IgD-negative memory B cell (primary cell): ENCODE results near the gene NUDT8. TPM values are rescaled to one million over a fixed set of nuclear protein-coding genes. Genes with fewer than 3 reads are reported as not detected.
"Not testable (repeated sequence)": the region's sequence is repeated elsewhere in the genome, so short reads cannot be mapped to it uniquely, and the experiment has no call there.

Experiments
- H3K27ac Mint-ChIP-seq, 3 donors: one replicate each; pipeline ENCODE4 v1.8.0; 2020 to 2022; ENCODE audit warnings: mild to moderate bottlenecking in 3 of 3, mixed read lengths in 3 of 3, moderate library complexity in 1 of 3
- H3K27me3 Mint-ChIP-seq: one replicate; pipeline ENCODE4 v1.8.0; 2021; ENCODE audit warnings: mixed read lengths
- H3K36me3 Mint-ChIP-seq: one replicate; pipeline ENCODE4 v1.8.0; 2020; ENCODE audit warnings: mild to moderate bottlenecking, mixed read lengths
- H3K4me1 Mint-ChIP-seq, 3 donors: one replicate each; pipeline ENCODE4 v1.8.0; 2020 to 2022; ENCODE audit warnings: mixed read lengths in 3 of 3, mild to moderate bottlenecking in 1 of 3
- H3K4me3 Mint-ChIP-seq, 4 donors: one replicate each; pipeline ENCODE4 v1.8.0; 2020 to 2022; ENCODE audit warnings: mild to moderate bottlenecking in 4 of 4, mixed read lengths in 4 of 4, moderate library complexity in 3 of 4
- H3K9me3 Mint-ChIP-seq, 3 donors: one replicate each; pipeline ENCODE4 v1.8.0; 2020 to 2021; ENCODE audit warnings: mixed read lengths in 3 of 3, mild to moderate bottlenecking in 1 of 3
- polyA plus RNA-seq: library from polyadenylated mRNA; unstranded; fragments of 300-500 nt; fragmentation: Illumina TruSeq; gene quantifications from one replicate; pipeline ENCODE4 v1.2.3, GENCODE V29; 2021

The NUDT8 gene
- polyA plus RNA-seq, 1 donor from 2014 or later: 2.9 TPM

DNA sequence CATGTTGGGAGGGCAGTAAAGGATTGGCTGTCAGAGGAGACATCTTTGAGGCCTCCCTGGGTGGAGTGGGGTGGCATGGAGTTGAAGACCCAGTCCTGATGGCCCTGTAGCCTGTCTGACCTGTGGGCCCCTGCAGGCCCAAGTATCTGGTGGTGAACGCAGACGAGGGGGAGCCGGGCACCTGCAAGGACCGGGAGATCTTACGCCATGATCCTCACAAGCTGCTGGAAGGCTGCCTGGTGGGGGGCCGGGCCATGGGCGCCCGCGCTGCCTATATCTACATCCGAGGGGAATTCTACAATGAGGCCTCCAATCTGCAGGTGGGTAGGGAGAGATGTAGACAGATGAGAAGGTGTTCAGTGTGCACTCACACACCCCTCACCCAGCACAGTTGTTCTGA, 20.4 kb downstream of the NUDT8 start:
- peaks cover 9% of the 10 kb centered on the region for H3K27me3 Mint-ChIP-seq
- no peaks in the 10 kb centered on the region for H3K9me3 Mint-ChIP-seq
- peak overlapping the region in 2 of 3 donors; percentile 37 to 50 for H3K27ac Mint-ChIP-seq
- peaks cover 15 to 19% (median 16%) of the 10 kb centered on the region in 3 donors for H3K4me1 Mint-ChIP-seq
- peaks cover 10% of the 10 kb centered on the region for H3K36me3 Mint-ChIP-seq
- peak overlapping the region in 1 of 4 donors; percentile 41 for H3K4me3 Mint-ChIP-seq

DNA sequence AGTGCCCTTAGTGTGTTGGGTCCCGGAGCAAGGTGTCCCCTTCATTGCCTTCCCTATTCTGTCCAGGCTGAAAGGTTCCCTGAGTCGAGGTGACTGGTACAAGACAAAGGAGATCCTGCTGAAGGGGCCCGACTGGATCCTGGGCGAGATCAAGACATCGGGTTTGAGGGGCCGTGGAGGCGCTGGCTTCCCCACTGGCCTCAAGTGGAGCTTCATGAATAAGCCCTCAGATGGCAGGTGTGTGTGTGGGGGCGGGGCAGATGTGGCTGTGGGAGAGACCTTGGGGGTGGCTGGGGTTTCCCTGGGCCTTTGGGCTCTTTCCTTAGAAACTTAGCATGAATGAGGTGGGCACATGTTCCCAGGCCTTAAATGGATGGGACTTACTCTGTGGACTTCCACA, 21.3 kb downstream of the NUDT8 start:
- Mint-ChIP-seq H3K4me3 (peak overlapping the region; percentile 52 to 93 (median 75)), H3K4me1 (peaks cover 9 to 14% (median 11%) of the 10 kb centered on the region in 3 donors), H3K9me3 (no peaks in the 10 kb centered on the region), H3K27me3 (peaks cover 12% of the 10 kb centered on the region), H3K36me3 (peaks cover 10% of the 10 kb centered on the region), H3K27ac (peak overlapping the region in 2 of 3 donors; percentile 50 to 62)

- peak overlapping the region; percentile 46 to 83 (median 74) for H3K27ac Mint-ChIP-seq
- H3K27me3 Mint-ChIP-seq: peaks cover 12% of the 10 kb centered on the region
- peaks cover 6 to 13% (median 9%) of the 10 kb centered on the region in 3 donors for H3K4me1 Mint-ChIP-seq
- H3K4me3 Mint-ChIP-seq: peak overlapping the region; percentile 87 to 98 (median 94)
- H3K9me3 Mint-ChIP-seq: no peaks in the 10 kb centered on the region
- peaks cover 9% of the 10 kb centered on the region for H3K36me3 Mint-ChIP-seq
These were observed 22.2 kb downstream of the NUDT8 start for GRCh38 chr11:67607507-67607906.

- Mint-ChIP-seq H3K9me3 (no peaks in the 10 kb centered on the region), H3K4me1 (peaks cover 5 to 13% (median 10%) of the 10 kb centered on the region in 3 donors), H3K36me3 (peaks cover 4% of the 10 kb centered on the region)
These were observed 23.0 kb downstream of the NUDT8 start, which contains the start of gene NDUFV1 for GRCh38 chr11:67606492-67607295. Gene NDUFV1, plus strand, starts transcription at chr11:67606936. Its CDS starts 69 bp downstream, at chr11:67607005.

GRCh38 chr11:67606093-67606491, 23.6 kb downstream of the NUDT8 start:
- Mint-ChIP-seq H3K27ac (peak overlapping the region; percentile 43 to 83 (median 69)), H3K4me1 (peaks cover 7 to 15% (median 13%) of the 10 kb centered on the region in 3 donors), H3K36me3 (peaks cover 4% of the 10 kb centered on the region), H3K27me3 (peaks cover 12% of the 10 kb centered on the region), H3K9me3 (no peaks in the 10 kb centered on the region), H3K4me3 (peak overlapping the region; percentile 87 to 98 (median 94))

More at GRCh38 chr11:67606492-67607295, 23.0 kb downstream of the NUDT8 start, which contains the start of gene NDUFV1:
- peak within 1 kb of the TSS; percentile 87 to 98 (median 94) for H3K4me3 Mint-ChIP-seq
- peaks cover 12% of the 10 kb centered on the region for H3K27me3 Mint-ChIP-seq
- peak within 1 kb of the TSS; percentile 69 to 83 (median 74) for H3K27ac Mint-ChIP-seq

DNA sequence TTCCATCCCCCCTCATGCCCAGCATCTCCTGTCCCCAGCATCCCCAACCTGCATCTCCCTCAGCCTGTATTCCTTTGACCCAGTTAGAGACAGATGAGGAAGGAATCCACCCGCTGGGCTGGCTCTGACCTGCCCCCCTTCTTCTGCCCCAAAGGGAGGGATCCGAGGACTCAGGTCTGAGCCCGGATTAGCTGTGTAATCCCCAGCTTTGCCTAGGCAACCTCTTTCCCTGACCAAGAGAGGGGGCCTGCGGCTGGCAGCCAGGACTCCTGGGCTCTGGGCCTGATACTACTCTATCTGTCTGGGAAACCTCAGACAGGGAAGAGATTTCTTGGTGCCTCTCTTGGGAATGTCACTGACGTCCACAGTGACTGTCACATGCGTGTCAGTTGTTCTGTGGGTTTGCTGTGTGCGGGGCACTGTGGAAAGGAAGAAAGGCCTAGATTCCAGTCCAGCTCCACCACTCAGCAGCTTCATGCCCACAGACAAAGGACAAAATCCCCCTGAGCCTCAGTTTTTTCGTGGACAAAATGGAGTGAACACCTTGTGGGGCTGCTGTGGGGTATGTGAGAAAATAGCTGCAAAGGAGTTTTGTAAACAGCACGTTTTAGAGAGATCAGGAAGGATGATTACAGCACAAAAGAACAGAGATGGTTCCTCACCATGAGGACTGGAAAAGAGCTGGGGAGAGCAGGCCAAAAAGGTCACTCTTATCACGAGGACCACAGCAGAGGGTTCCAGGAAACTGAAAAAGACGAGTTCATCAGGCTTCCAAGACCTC, 24.3 kb downstream of the NUDT8 start:
- Mint-ChIP-seq H3K36me3 (peaks cover 4% of the 10 kb centered on the region), H3K27ac (peak overlapping the region in 1 of 3 donors; percentile 43), H3K9me3 (no peaks in the 10 kb centered on the region), H3K27me3 (peaks cover 16% of the 10 kb centered on the region), H3K4me1 (peaks cover 13 to 22% (median 20%) of the 10 kb centered on the region in 3 donors), H3K4me3 (peak overlapping the region; percentile 63 to 89 (median 80))

GRCh38 chr11:67604815-67605214, 24.9 kb downstream of the NUDT8 start:
- Mint-ChIP-seq H3K27me3 (peaks cover 17% of the 10 kb centered on the region), H3K4me3 (peak overlapping the region in 3 of 4 donors; percentile 8 to 81 (median 41)), H3K36me3 (peaks cover 4% of the 10 kb centered on the region), H3K9me3 (no peaks in the 10 kb centered on the region), H3K27ac (peak overlapping the region in 1 of 3 donors; percentile 93), H3K4me1 (peaks cover 18 to 28% (median 26%) of the 10 kb centered on the region in 3 donors)

DNA sequence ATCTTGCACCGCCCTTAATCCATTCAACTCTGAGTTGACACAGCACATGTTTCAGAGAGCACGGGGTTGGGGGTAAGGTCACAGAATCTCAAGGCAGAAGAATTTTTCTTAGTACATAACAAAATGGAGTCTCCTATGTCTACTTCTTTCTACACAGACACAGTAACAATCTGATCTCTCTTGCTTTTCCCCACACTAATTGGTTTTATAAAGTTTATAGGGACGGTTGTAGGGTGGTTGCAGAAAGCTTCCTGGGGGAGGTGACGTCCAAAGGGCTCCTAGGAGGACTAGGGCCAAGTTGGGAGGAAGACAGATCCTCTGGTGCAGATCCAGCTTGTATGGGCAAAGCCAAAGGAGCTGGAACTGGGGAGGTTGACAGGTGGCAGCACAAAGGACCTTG, 25.6 kb downstream of the NUDT8 start:
- not testable (repeated sequence) for H3K36me3 Mint-ChIP-seq, H3K9me3 Mint-ChIP-seq
- H3K4me1 Mint-ChIP-seq: peaks cover 20 to 30% (median 28%) of the 10 kb centered on the region in 3 donors
- peaks cover 17% of the 10 kb centered on the region for H3K27me3 Mint-ChIP-seq
- peak overlapping the region in 1 of 4 donors; percentile 81 for H3K4me3 Mint-ChIP-seq
- peak overlapping the region in 1 of 3 donors; percentile 93 for H3K27ac Mint-ChIP-seq

DNA sequence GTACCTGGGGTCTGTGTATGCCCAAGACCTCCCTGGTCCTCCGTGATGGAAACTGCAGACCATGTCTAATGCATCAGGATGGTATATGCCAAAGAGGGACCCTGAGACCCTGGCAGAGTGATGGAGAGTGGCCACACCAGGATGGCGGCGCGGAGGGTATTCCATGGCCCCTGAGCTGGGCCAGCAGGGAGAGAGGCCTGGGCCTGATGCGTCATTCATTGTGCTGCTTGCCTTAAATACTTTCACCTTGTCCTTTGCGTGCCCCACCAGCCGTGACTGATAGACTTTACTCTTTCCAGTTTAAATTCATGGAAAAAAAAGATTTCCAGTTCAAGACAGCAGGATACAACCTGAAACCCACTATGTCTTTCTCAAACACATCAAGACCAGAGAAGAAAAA, 28.6 kb downstream of the NUDT8 start:
- Mint-ChIP-seq H3K27ac (peak overlapping the region in 2 of 3 donors; percentile 71 to 78), H3K4me1 (peaks cover 17 to 23% (median 18%) of the 10 kb centered on the region in 3 donors), H3K9me3 (no peaks in the 10 kb centered on the region), H3K36me3 (peaks cover 1% of the 10 kb centered on the region), H3K27me3 (peaks cover 17% of the 10 kb centered on the region), H3K4me3 (peak overlapping the region in 2 of 4 donors; percentile 60 to 65)

- H3K4me3 Mint-ChIP-seq: peak overlapping the region; percentile 12 to 84 (median 70)
- peaks cover 1% of the 10 kb centered on the region for H3K36me3 Mint-ChIP-seq
- peaks cover 17% of the 10 kb centered on the region for H3K27me3 Mint-ChIP-seq
- peaks cover 17 to 20% (median 18%) of the 10 kb centered on the region in 3 donors for H3K4me1 Mint-ChIP-seq
- peak overlapping the region in 2 of 3 donors; percentile 71 to 78 for H3K27ac Mint-ChIP-seq
- H3K9me3 Mint-ChIP-seq: no peaks in the 10 kb centered on the region
These were observed 29.3 kb downstream of the NUDT8 start for GRCh38 chr11:67600324-67601029.

- Mint-ChIP-seq H3K27ac (no peak overlapping the region), H3K27me3 (peaks cover 6% of the 10 kb centered on the region), H3K4me3 (no peak overlapping the region), H3K4me1 (peaks cover 17 to 20% (median 18%) of the 10 kb centered on the region in 3 donors), H3K9me3 (no peaks in the 10 kb centered on the region), H3K36me3 (peaks cover 1% of the 10 kb centered on the region)
These were observed 30.6 kb downstream of the NUDT8 start for GRCh38 chr11:67599149-67599548.

DNA sequence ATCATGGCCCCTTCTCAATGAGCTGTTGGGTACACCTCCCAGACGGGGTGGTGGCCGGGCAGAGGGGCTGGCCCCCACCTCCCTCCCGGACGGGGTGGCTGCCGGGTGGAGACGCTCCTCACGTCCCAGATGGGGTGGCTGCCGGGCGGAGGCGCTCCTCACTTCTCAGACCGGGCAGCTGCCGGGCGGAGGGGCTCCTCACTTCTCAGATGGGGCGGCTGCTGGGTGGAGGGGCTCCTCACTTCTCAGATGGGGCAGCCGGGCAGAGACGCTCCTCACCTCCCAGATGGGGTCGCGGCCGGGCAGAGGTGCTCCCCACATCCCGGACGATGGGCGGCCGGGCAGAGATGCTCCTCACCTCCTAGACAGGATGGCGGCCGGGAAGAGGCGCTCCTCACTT, 31.8 kb downstream of the NUDT8 start:
- H3K36me3 Mint-ChIP-seq, H3K27me3 Mint-ChIP-seq, H3K9me3 Mint-ChIP-seq, H3K27ac Mint-ChIP-seq, H3K4me3 Mint-ChIP-seq: not testable (repeated sequence)
- H3K4me1 Mint-ChIP-seq: peaks cover 17 to 20% (median 18%) of the 10 kb centered on the region in 3 donors

DNA sequence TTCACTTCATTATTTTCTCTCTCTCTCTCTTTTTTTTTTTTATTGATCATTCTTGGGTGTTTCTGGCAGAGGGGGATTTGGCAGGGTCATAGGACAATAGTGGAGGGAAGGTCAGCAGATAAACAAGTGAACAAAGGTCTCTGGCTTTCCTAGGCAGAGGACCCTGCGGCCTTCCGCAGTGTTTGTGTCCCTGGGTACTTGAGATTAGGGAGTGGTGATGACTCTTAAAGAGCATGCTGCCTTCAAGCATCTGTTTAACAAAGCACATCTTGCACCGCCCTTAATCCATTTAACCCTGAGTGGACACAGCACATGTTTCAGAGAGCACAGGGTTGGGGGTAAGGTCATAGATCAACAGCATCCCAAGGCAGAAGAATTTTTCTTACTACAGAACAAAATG, 32.3 kb downstream of the NUDT8 start:
- not testable (repeated sequence) for H3K4me3 Mint-ChIP-seq, H3K27me3 Mint-ChIP-seq, H3K27ac Mint-ChIP-seq, H3K36me3 Mint-ChIP-seq, H3K9me3 Mint-ChIP-seq
- H3K4me1 Mint-ChIP-seq: peaks cover 15 to 20% (median 18%) of the 10 kb centered on the region in 3 donors

GRCh38 chr11:67596753-67597300, 32.9 kb downstream of the NUDT8 start:
- Mint-ChIP-seq H3K36me3 (peaks cover 1% of the 10 kb centered on the region), H3K9me3 (no peaks in the 10 kb centered on the region), H3K4me3 (no peak overlapping the region), H3K4me1 (peaks cover 15 to 19% (median 18%) of the 10 kb centered on the region in 3 donors), H3K27ac (no peak overlapping the region), H3K27me3 (peaks cover 5% of the 10 kb centered on the region)
